ENCODE data around the gene RICTOR. TPM values are rescaled to one million over a fixed set of nuclear protein-coding genes. Genes with fewer than 3 reads are reported as not detected.

Gene RICTOR
- total and polyA plus RNA-seq, 4 donors: 4.9 to 102 (median 19.7) TPM

GRCh38 chr5:39116344-39117170, 42.4 kb upstream of the RICTOR start:
- Histone ChIP-seq H3K9me3 (ENCODE audit: control insufficient read depth in 4 of 4, insufficient read depth in 3 of 4, low read length in 3 of 4) (no peaks in the 10 kb centered on the region), H3K27me3 (ENCODE audit: control insufficient read depth in 3 of 3, insufficient read depth in 3 of 3, low read length in 2 of 3) (no peaks in the 10 kb centered on the region), H3K9ac (ENCODE audit: insufficient read depth in 1 of 2, low read length in 2 of 2) (no peak overlapping the region), H3K4me1 (ENCODE audit: control insufficient read depth in 5 of 5, insufficient read depth in 5 of 5, low read length in 5 of 5) (peaks cover 0 to 2% (median 0%) of the 10 kb centered on the region in 5 donors), H3K4me3 (no peak overlapping the region), H3K27ac (ENCODE audit: low read depth in 1 of 2, low read length in 1 of 2) (no peak overlapping the region), H3K36me3 (ENCODE audit: control insufficient read depth in 4 of 4, insufficient read depth in 4 of 4, low read length in 4 of 4) (no peaks in the 10 kb centered on the region)
- 86 to 98% methylated on average over 3 of the region's 3 CpGs for WGBS, 2 donors
- ATAC-seq (ENCODE audit: insufficient read depth, low FRiP score): no peak
- no peak for TF ChIP-seq CTCF (IDR thresholded peaks at IDR 0.05; ENCODE audit: control extremely low read depth, extremely low read depth)
- no peak for DNase-seq

GRCh38 chr5:39115644-39116343, 41.6 kb upstream of the RICTOR start:
- peaks cover 0 to 2% (median 0%) of the 10 kb centered on the region in 5 donors for H3K4me1 ChIP-seq (ENCODE audit: control insufficient read depth in 5 of 5, insufficient read depth in 5 of 5, low read length in 5 of 5)
- ATAC-seq (ENCODE audit: insufficient read depth, low FRiP score): no peak
- H3K27me3 ChIP-seq (ENCODE audit: control insufficient read depth in 3 of 3, insufficient read depth in 3 of 3, low read length in 2 of 3): no peaks in the 10 kb centered on the region
- no peak overlapping the region for H3K4me3 ChIP-seq
- no peaks in the 10 kb centered on the region for H3K9me3 ChIP-seq (ENCODE audit: control insufficient read depth in 4 of 4, insufficient read depth in 3 of 4, low read length in 3 of 4)
- H3K27ac ChIP-seq (ENCODE audit: low read depth in 1 of 2, low read length in 1 of 2): no peak overlapping the region
- H3K36me3 ChIP-seq (ENCODE audit: control insufficient read depth in 4 of 4, insufficient read depth in 4 of 4, low read length in 4 of 4): no peaks in the 10 kb centered on the region
- DNase-seq: no peak
- no peak for TF ChIP-seq CTCF (IDR thresholded peaks at IDR 0.05; ENCODE audit: control extremely low read depth, extremely low read depth)
- 59 to 84% methylated on average over 5 of the region's 5 CpGs for WGBS, 2 donors
- H3K9ac ChIP-seq (ENCODE audit: insufficient read depth in 1 of 2, low read length in 2 of 2): no peak overlapping the region

GRCh38 chr5:39114155-39114554, 40.0 kb upstream of the RICTOR start:
- DNase-seq: no peak
- H3K27ac ChIP-seq (ENCODE audit: low read depth in 1 of 2, low read length in 1 of 2): no peak overlapping the region
- no peak for ATAC-seq (ENCODE audit: insufficient read depth, low FRiP score)
- peaks cover 0 to 2% (median 0%) of the 10 kb centered on the region in 5 donors for H3K4me1 ChIP-seq (ENCODE audit: control insufficient read depth in 5 of 5, insufficient read depth in 5 of 5, low read length in 5 of 5)
- no peaks in the 10 kb centered on the region for H3K27me3 ChIP-seq (ENCODE audit: control insufficient read depth in 3 of 3, insufficient read depth in 3 of 3, low read length in 2 of 3)
- no peak overlapping the region for H3K4me3 ChIP-seq
- no peak overlapping the region for H3K9ac ChIP-seq (ENCODE audit: insufficient read depth in 1 of 2, low read length in 2 of 2)
- no peak for TF ChIP-seq CTCF (IDR thresholded peaks at IDR 0.05; ENCODE audit: control extremely low read depth, extremely low read depth)
- H3K36me3 ChIP-seq (ENCODE audit: control insufficient read depth in 4 of 4, insufficient read depth in 4 of 4, low read length in 4 of 4): no peaks in the 10 kb centered on the region
- 95 to 98% methylated on average over 4 of the region's 4 CpGs for WGBS, 2 donors
- no peaks in the 10 kb centered on the region for H3K9me3 ChIP-seq (ENCODE audit: control insufficient read depth in 4 of 4, insufficient read depth in 3 of 4, low read length in 3 of 4)
